GM11168 (cell line): ENCODE measurements around the gene CLEC11A.
"Not testable (repeated sequence)": the region's sequence is repeated elsewhere in the genome, so short reads cannot be mapped to it uniquely, and the experiment has no call there.

Experiments used
- in situ Hi-C: fragments of 300-500 bp; cut with MboI; formaldehyde crosslinking; loops from one replicate; pipeline ENCODE4 v1.12.0; 2022; ENCODE audit warnings: low sequenced_read_pairs; ENCODE audit not compliant: unreplicated experiment

CLEC11A gene

GRCh38 chr19:50753879-50754278 lies 30.7 kb downstream of the CLEC11A start:
- in situ Hi-C loops, result no loop called here

GRCh38 chr19:50756244-50756643 lies 33.1 kb downstream of the CLEC11A start:
- in situ Hi-C loops, result not testable (repeated sequence)

- in situ Hi-C loops, result not testable (repeated sequence)
Observed at GRCh38 chr19:50757624-50758023, 34.5 kb downstream of the CLEC11A start.

- in situ Hi-C loops, result not testable (repeated sequence)
Observed at GRCh38 chr19:50759076-50759475, 35.9 kb downstream of the CLEC11A start.

GRCh38 chr19:50759886-50760285 lies 36.7 kb downstream of the CLEC11A start:
- in situ Hi-C loops, result no loop called here

GRCh38 chr19:50761501-50761900 lies 38.3 kb downstream of the CLEC11A start:
- in situ Hi-C loops, result not testable (repeated sequence)

- in situ Hi-C loops, result not testable (repeated sequence)
Observed at GRCh38 chr19:50763521-50763920, 40.4 kb downstream of the CLEC11A start.

- in situ Hi-C loops, result no loop called here
Observed at GRCh38 chr19:50764409-50764808, 41.2 kb downstream of the CLEC11A start.

GRCh38 chr19:50766746-50767145 lies 43.6 kb downstream of the CLEC11A start:
- in situ Hi-C loops, result not testable (repeated sequence)

- in situ Hi-C loops, result not testable (repeated sequence)
Observed at GRCh38 chr19:50767263-50767662, 44.1 kb downstream of the CLEC11A start.

GRCh38 chr19:50768277-50768676 lies 45.1 kb downstream of the CLEC11A start:
- in situ Hi-C loops, result no loop called here

- in situ Hi-C loops, result not testable (repeated sequence)
Observed at GRCh38 chr19:50770164-50770563, 47.0 kb downstream of the CLEC11A start, which contains the start of gene GPR32. GPR32 (plus strand) TSS chr19:50770464; CDS start chr19:50770601, 137 bp downstream.

- in situ Hi-C loops, result no loop called here
Observed at GRCh38 chr19:50770888-50771287, 47.7 kb downstream of the CLEC11A start.

- in situ Hi-C loops, result no loop called here
Observed at GRCh38 chr19:50772476-50772875, 49.3 kb downstream of the CLEC11A start.

GRCh38 chr19:50772912-50773311 lies 49.7 kb downstream of the CLEC11A start:
- in situ Hi-C loops, result not testable (repeated sequence)

GRCh38 chr19:50773454-50773853 lies 50.3 kb downstream of the CLEC11A start:
- in situ Hi-C loops, result not testable (repeated sequence)
